ENCODE data around the gene TMEM238. TPM values are rescaled to one million over a fixed set of nuclear protein-coding genes. Genes with fewer than 3 reads are reported as not detected.

TMEM238 gene
- total RNA-seq, 2 donors from 2014 or later: 4.2 TPM; not detected in 1

GRCh38 chr19:55373306-55373992 lies 10.6 kb downstream of the TMEM238 start:
- no peaks in the 10 kb centered on the region for H3K9me3 ChIP-seq
- no peaks in the 10 kb centered on the region for H3K36me3 ChIP-seq
- H3K4me3 ChIP-seq: no peak overlapping the region
- no peak for TF ChIP-seq CTCF (IDR thresholded peaks at IDR 0.05)
- H3K27me3 ChIP-seq (replicated peaks; ENCODE audit: insufficient read depth): peaks cover 19% of the 10 kb centered on the region
- no peak overlapping the region for H3K27ac ChIP-seq
- ATAC-seq (ENCODE audit: insufficient number of reproducible peaks, low FRiP score, low read depth) (no peak), DNase-seq (ENCODE audit: low spot score) (no peak)
- peaks cover 0 to 13% of the 10 kb centered on the region in 2 donors for H3K4me1 ChIP-seq (ENCODE audit: control insufficient read depth in 1 of 2, low read depth in 2 of 2)

GRCh38 chr19:55372316-55373081 lies 11.6 kb downstream of the TMEM238 start:
- ATAC-seq (ENCODE audit: insufficient number of reproducible peaks, low FRiP score, low read depth): no peak
- no peaks in the 10 kb centered on the region for H3K9me3 ChIP-seq
- H3K36me3 ChIP-seq: no peaks in the 10 kb centered on the region
- H3K4me3 ChIP-seq: no peak overlapping the region
- TF ChIP-seq CTCF (IDR thresholded peaks at IDR 0.05): no peak
- H3K27me3 ChIP-seq (replicated peaks; ENCODE audit: insufficient read depth): peaks cover 22% of the 10 kb centered on the region
- DNase-seq (ENCODE audit: low spot score): no peak
- no peak overlapping the region for H3K27ac ChIP-seq
- H3K4me1 ChIP-seq (ENCODE audit: control insufficient read depth in 1 of 2, low read depth in 2 of 2): peaks cover 0 to 13% of the 10 kb centered on the region in 2 donors

- H3K4me3 ChIP-seq: peak within 1 kb of the TSS; percentile 54
- H3K27ac ChIP-seq: no peak within 1 kb of the TSS
- DNase-seq (ENCODE audit: low spot score): no peak
- H3K9me3 ChIP-seq: no peaks in the 10 kb centered on the region
- ATAC-seq (ENCODE audit: insufficient number of reproducible peaks, low FRiP score, low read depth): no peak
- peaks cover 0 to 13% of the 10 kb centered on the region in 2 donors for H3K4me1 ChIP-seq (ENCODE audit: control insufficient read depth in 1 of 2, low read depth in 2 of 2)
- peaks cover 13% of the 10 kb centered on the region for H3K27me3 ChIP-seq (replicated peaks; ENCODE audit: insufficient read depth)
- no peaks in the 10 kb centered on the region for H3K36me3 ChIP-seq
- TF ChIP-seq CTCF (IDR thresholded peaks at IDR 0.05): no peak
Measured at GRCh38 chr19:55370305-55370988, 13.6 kb downstream of the TMEM238 start, which contains the start of gene IL11. Gene IL11 (minus strand): TSS chr19:55370463. CDS start chr19:55370310, 153 bp downstream.

GRCh38 chr19:55369653-55370304 lies 14.3 kb downstream of the TMEM238 start:
- ATAC-seq (ENCODE audit: insufficient number of reproducible peaks, low FRiP score, low read depth) (no peak), DNase-seq (ENCODE audit: low spot score) (no peak)
- no peak for TF ChIP-seq CTCF (IDR thresholded peaks at IDR 0.05)
- no peak overlapping the region for H3K27ac ChIP-seq
- peak overlapping the region; percentile 54 for H3K4me3 ChIP-seq
- peaks cover 13% of the 10 kb centered on the region for H3K27me3 ChIP-seq (replicated peaks; ENCODE audit: insufficient read depth)
- peaks cover 0 to 13% of the 10 kb centered on the region in 2 donors for H3K4me1 ChIP-seq (ENCODE audit: control insufficient read depth in 1 of 2, low read depth in 2 of 2)
- H3K36me3 ChIP-seq: no peaks in the 10 kb centered on the region
- H3K9me3 ChIP-seq: no peaks in the 10 kb centered on the region

Data from thoracic aorta (tissue), 2 donors.